Gastroesophageal sphincter (tissue), 3 donors: ENCODE measurements around the gene NBEA.

Experiments used
- EP300 ChIP-seq: sonication (generic); formaldehyde crosslinking; IDR thresholded peaks from one replicate; pipeline ENCODE4 v1.6.1; 2017; ENCODE audit warnings: antibody characterized with exemption, mild to moderate bottlenecking
- TF ChIP-seq, protein P1 (sequence below), 4 experiments: fragments of 200-600 bp in 2 of 4; fragments of 450-650 bp in 2 of 4; sonication (generic) in 1 of 4; IDR thresholded peaks; one replicate each; pipeline ENCODE4 v1.5.1; 2017 to 2019; ENCODE audit warnings: antibody characterized with exemption in 4 of 4, mild to moderate bottlenecking in 2 of 4, moderate library complexity in 2 of 4

DNA sequence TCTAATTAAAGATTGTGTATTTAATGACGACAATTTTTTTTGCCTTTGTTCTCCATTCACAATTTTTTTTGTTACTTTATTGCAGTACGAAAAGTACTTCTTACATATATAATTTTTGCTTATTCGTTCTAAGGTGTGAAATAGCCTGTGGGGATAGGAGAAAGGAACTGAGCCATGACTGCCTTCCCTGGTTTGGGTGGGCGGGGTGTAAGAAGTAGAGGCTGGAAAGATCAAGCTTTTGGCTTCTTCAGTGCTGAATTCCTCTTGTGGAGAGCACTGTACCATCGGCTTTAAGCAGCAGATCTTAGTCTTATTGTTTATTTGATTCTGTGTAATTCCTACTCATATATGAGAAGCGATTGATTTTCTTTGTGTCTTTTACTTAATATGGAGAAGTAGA, 115.8 kb downstream of the NBEA start:
- TF ChIP-seq, protein P1, sequence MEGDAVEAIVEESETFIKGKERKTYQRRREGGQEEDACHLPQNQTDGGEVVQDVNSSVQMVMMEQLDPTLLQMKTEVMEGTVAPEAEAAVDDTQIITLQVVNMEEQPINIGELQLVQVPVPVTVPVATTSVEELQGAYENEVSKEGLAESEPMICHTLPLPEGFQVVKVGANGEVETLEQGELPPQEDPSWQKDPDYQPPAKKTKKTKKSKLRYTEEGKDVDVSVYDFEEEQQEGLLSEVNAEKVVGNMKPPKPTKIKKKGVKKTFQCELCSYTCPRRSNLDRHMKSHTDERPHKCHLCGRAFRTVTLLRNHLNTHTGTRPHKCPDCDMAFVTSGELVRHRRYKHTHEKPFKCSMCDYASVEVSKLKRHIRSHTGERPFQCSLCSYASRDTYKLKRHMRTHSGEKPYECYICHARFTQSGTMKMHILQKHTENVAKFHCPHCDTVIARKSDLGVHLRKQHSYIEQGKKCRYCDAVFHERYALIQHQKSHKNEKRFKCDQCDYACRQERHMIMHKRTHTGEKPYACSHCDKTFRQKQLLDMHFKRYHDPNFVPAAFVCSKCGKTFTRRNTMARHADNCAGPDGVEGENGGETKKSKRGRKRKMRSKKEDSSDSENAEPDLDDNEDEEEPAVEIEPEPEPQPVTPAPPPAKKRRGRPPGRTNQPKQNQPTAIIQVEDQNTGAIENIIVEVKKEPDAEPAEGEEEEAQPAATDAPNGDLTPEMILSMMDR (IDR thresholded peaks at IDR 0.05): no peak
- no peak for TF ChIP-seq EP300
